Mesenchymal stem cell (in vitro differentiated cells and primary cell): ENCODE data around the gene SLC17A6.

Source experiments
- DNase-seq: peaks from one replicate; pipeline ENCODE4 v3.0.0-alpha.2; 2013
- H2AFZ ChIP-seq: one replicate; pipeline ENCODE4 v1.6.1; 2013; ENCODE audit warnings: low read depth, mild to moderate bottlenecking, control low read depth, inconsistent platforms, low read length, moderate library complexity
- H2AK5ac ChIP-seq: 2 replicates; pipeline ENCODE4 v1.6.1; 2013; ENCODE audit warnings: low read length, moderate library complexity, mild to moderate bottlenecking, inconsistent platforms; ENCODE audit not compliant: severe bottlenecking
- H2BK120ac ChIP-seq: one replicate; pipeline ENCODE4 v1.6.1; 2013; ENCODE audit warnings: low read depth, mild to moderate bottlenecking, inconsistent platforms, low read length, moderate library complexity
- H2BK12ac ChIP-seq, 2 experiments: one replicate each; pipeline ENCODE4 v1.6.1; 2013; ENCODE audit warnings: inconsistent platforms in 2 of 2, low read length in 2 of 2, mild to moderate bottlenecking in 2 of 2, moderate library complexity in 2 of 2, control low read depth in 1 of 2
- H2BK15ac ChIP-seq: one replicate; pipeline ENCODE4 v1.6.1; 2013; ENCODE audit warnings: mild to moderate bottlenecking, low read depth, inconsistent platforms; ENCODE audit not compliant: poor library complexity, severe bottlenecking
- H2BK5ac ChIP-seq: 2 replicates; pipeline ENCODE4 v1.6.1; 2013; ENCODE audit warnings: low read depth, mild to moderate bottlenecking, low read length, control low read depth, inconsistent platforms; ENCODE audit not compliant: poor library complexity, severe bottlenecking
- H3K14ac ChIP-seq, 2 experiments: one replicate each; pipeline ENCODE4 v1.6.1; 2013; ENCODE audit warnings: inconsistent platforms in 2 of 2, low read length in 2 of 2, control low read depth in 1 of 2, mild to moderate bottlenecking in 1 of 2, moderate library complexity in 1 of 2
- H3K18ac ChIP-seq, 2 experiments: one replicate each; pipeline ENCODE4 v1.6.1; 2013; ENCODE audit warnings: inconsistent platforms in 2 of 2, low read length in 2 of 2, control low read depth in 1 of 2, low read depth in 1 of 2, mild to moderate bottlenecking in 1 of 2
- H3K23ac ChIP-seq, 2 experiments: one replicate each; pipeline ENCODE4 v1.6.1; 2013; ENCODE audit warnings: inconsistent platforms in 2 of 2, low read length in 2 of 2, mild to moderate bottlenecking in 2 of 2, moderate library complexity in 2 of 2, control low read depth in 1 of 2
- H3K27ac ChIP-seq: 2 replicates; pipeline ENCODE4 v1.5.1; 2013; ENCODE audit warnings: mild to moderate bottlenecking, moderate library complexity, low read length, control low read depth, inconsistent platforms; ENCODE audit not compliant: poor library complexity, severe bottlenecking
- H3K27me3 ChIP-seq, 2 experiments: 2 replicates each; pipeline versions ENCODE4 v1.6.1 to v1.7.0; 2013; ENCODE audit warnings: low read length in 2 of 2, mild to moderate bottlenecking in 2 of 2, moderate library complexity in 2 of 2, control low read depth in 1 of 2, inconsistent platforms in 1 of 2; ENCODE audit not compliant: control insufficient read depth in 1 of 2, insufficient read depth in 1 of 2
- H3K36me3 ChIP-seq, 2 experiments: 2 replicates each; pipeline versions ENCODE4 v1.6.1 to v1.7.0; 2013; ENCODE audit warnings: low read length in 2 of 2, control low read depth in 1 of 2, inconsistent platforms in 1 of 2, low read depth in 1 of 2, mild to moderate bottlenecking in 1 of 2; ENCODE audit not compliant: insufficient read depth in 2 of 2, control insufficient read depth in 1 of 2
- H3K4ac ChIP-seq, 2 experiments: one replicate each; pipeline ENCODE4 v1.6.1; 2013; ENCODE audit warnings: inconsistent platforms in 2 of 2, low read length in 2 of 2, mild to moderate bottlenecking in 2 of 2, moderate library complexity in 2 of 2, control low read depth in 1 of 2, low read depth in 1 of 2
- H3K4me1 ChIP-seq: 2 replicates; pipeline ENCODE4 v1.6.1; 2013; ENCODE audit warnings: low read depth, low read length, control low read depth; ENCODE audit not compliant: control insufficient read depth, insufficient read depth
- H3K4me2 ChIP-seq: 2 replicates; pipeline ENCODE4 v1.6.1; 2013; ENCODE audit warnings: low read length, mild to moderate bottlenecking, inconsistent platforms; ENCODE audit not compliant: poor library complexity, severe bottlenecking
- H3K4me3 ChIP-seq, 2 experiments: 2 replicates each; pipeline versions ENCODE4 v1.5.1 to v1.7.0; 2013; ENCODE audit warnings: low read length in 2 of 2, mild to moderate bottlenecking in 2 of 2, control low read depth in 1 of 2, low read depth in 1 of 2; ENCODE audit not compliant: insufficient read depth in 1 of 2
- H3K79me1 ChIP-seq: replicated peaks from 2 replicates; pipeline ENCODE4 v1.6.1; 2013; ENCODE audit warnings: mild to moderate bottlenecking, control low read depth, low read length, inconsistent platforms; ENCODE audit not compliant: poor library complexity, severe bottlenecking
- H3K9ac ChIP-seq: 2 replicates; pipeline ENCODE4 v1.7.0; 2013; ENCODE audit warnings: mild to moderate bottlenecking, low read length, moderate library complexity
- H3K9me3 ChIP-seq: 2 replicates; pipeline ENCODE4 v1.7.0; 2013; ENCODE audit warnings: mild to moderate bottlenecking, low read length; ENCODE audit not compliant: control insufficient read depth
- H4K8ac ChIP-seq: one replicate; pipeline ENCODE4 v1.6.1; 2013; ENCODE audit warnings: inconsistent platforms, mild to moderate bottlenecking, low read length, moderate library complexity
- H4K91ac ChIP-seq: one replicate; pipeline ENCODE4 v1.6.1; 2013; ENCODE audit warnings: mild to moderate bottlenecking, low read length, inconsistent platforms
- WGBS: methylation state at CpG from one replicate; pipeline ENCODE4 v1.1.7; 2013; ENCODE audit warnings: mixed read lengths; 5-methylcytosine and 5-hydroxymethylcytosine counted together

The SLC17A6 gene

DNA sequence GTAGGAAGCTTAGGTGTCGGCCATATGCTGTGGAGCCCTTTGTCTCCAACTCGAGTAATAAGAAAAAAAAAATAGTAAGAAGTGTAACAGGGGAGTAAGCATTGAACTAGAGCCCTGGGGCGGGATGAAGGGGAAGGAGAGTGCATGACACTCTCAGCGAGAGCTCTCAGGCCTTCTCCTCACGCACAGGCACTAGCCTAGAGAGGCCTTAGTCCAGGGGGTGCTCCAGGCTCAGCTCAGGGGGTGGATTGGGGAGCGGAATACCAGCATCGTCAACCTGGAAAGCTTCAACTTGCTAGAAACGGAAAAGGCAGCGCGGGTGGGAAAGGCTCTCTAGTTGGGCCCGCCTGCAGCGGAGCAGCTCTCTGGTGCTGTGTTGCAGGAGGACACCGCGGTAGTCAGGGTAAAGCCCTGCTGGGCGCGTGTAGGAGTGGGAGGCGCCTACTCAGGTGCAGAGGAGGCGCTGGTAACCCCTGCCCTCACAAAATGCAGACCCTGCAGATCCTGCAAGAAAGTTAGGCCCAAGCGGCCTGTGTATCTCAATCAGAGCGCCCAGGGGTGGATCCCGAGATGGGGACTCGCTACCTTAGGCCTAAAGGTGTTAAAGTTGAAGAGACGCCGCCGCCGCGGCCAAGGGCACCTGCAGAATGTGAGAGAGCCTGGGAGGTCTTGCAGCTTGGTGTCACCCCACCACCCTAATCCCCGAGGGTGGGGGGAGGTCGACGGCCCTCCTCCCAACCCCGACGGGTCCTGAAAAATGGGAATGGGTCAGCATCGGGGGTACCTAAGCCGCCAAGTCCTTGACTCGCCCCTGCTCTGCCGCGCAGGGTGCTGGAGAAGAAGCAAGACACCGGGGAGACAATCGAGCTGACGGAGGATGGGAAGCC lies 2.8 kb downstream of the SLC17A6 start:
- H3K27me3 ChIP-seq: peaks cover 65 to 76% of the 10 kb centered on the region in 2 experiments
- no peak overlapping the region for H3K27ac ChIP-seq
- H3K4me2 ChIP-seq: no peak overlapping the region
- no peak overlapping the region for H2BK5ac ChIP-seq
- no peak overlapping the region for H2AFZ ChIP-seq
- H4K91ac ChIP-seq: no peak overlapping the region
- H3K79me1 ChIP-seq: no peaks in the 10 kb centered on the region
- H3K14ac ChIP-seq: no peak overlapping the region
- H3K18ac ChIP-seq: no peak overlapping the region
- no peak overlapping the region for H4K8ac ChIP-seq
- WGBS: 11% methylated on average over 40 of the region's 40 CpGs
- no peak overlapping the region for H3K4ac ChIP-seq
- no peak overlapping the region for H2BK120ac ChIP-seq
- H3K4me3 ChIP-seq: no peak overlapping the region
- no peak overlapping the region for H2BK15ac ChIP-seq
- no peaks in the 10 kb centered on the region for H3K36me3 ChIP-seq
- H3K9me3 ChIP-seq: no peaks in the 10 kb centered on the region
- H2AK5ac ChIP-seq: no peak overlapping the region
- no peak overlapping the region for H3K9ac ChIP-seq
- no peak overlapping the region for H3K23ac ChIP-seq
- no peaks in the 10 kb centered on the region for H3K4me1 ChIP-seq
- DNase-seq: no peak
- H2BK12ac ChIP-seq: no peak overlapping the region

DNA sequence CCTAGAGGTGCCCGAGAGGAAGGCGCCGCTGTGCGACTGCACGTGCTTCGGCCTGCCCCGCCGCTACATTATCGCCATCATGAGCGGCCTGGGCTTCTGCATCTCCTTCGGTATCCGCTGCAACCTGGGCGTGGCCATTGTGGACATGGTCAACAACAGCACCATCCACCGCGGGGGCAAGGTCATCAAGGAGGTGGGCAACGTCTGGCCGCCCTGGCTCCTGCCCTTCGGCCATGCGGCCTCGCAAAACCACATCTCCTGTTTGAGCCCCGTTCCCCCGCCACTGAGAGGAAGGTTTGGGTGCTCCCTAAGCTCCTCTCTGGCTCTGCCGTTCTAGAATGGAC lies 3.4 kb downstream of the SLC17A6 start:
- peaks cover 65 to 76% of the 10 kb centered on the region in 2 experiments for H3K27me3 ChIP-seq
- no peak for DNase-seq
- no peak overlapping the region for H2AK5ac ChIP-seq
- no peaks in the 10 kb centered on the region for H3K9me3 ChIP-seq
- H2BK120ac ChIP-seq: no peak overlapping the region
- no peak overlapping the region for H3K4me3 ChIP-seq
- no peaks in the 10 kb centered on the region for H3K79me1 ChIP-seq
- 25% methylated on average over 23 of the region's 23 CpGs for WGBS
- H3K9ac ChIP-seq: no peak overlapping the region
- no peak overlapping the region for H2BK12ac ChIP-seq
- no peak overlapping the region for H3K23ac ChIP-seq
- no peaks in the 10 kb centered on the region for H3K36me3 ChIP-seq
- no peak overlapping the region for H3K14ac ChIP-seq
- H2AFZ ChIP-seq: no peak overlapping the region
- no peak overlapping the region for H2BK5ac ChIP-seq
- H4K8ac ChIP-seq: no peak overlapping the region
- no peak overlapping the region for H3K4ac ChIP-seq
- no peak overlapping the region for H2BK15ac ChIP-seq
- no peak overlapping the region for H3K27ac ChIP-seq
- H4K91ac ChIP-seq: no peak overlapping the region
- H3K18ac ChIP-seq: no peak overlapping the region
- no peaks in the 10 kb centered on the region for H3K4me1 ChIP-seq
- no peak overlapping the region for H3K4me2 ChIP-seq

DNA sequence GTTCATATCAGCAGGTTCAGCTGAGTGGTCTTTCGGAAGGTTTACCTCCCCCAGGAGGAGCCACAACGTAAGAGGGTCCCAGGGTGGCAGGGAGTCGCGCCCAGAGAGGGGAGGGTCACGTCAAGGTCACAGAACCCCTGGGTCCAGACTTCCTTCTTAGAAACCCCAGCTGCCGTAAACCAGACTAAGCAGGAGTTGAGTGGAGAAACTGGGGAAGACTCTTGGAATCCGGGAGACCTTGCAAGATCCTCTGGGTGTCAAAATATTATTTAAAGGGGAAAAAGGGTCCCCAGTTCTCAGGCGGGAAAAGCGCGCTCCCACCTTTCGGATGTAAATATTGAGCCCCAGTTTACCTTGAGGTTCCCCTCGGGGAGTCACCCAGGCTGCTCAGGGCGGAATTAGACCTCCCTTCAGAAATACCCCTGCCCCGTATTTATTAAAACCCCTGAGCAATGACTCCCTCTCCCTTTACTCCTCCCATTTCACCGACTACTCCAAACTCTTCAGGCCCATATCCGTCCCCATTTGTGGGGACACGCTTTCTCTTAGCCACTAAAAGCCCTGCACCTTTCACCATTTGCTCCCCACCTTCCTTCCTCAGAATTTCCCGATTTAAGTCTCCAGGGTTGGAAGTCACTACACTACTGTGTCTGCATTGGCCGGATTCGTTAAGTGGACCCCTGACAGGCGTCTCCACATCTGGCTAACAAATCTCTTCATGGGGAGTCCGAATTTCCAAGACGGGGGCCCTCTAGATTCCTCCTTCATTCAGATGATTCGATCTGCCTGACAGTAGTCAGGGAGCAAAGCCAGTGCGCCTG lies 4.2 kb downstream of the SLC17A6 start:
- no peak for DNase-seq
- Histone ChIP-seq H3K14ac (no peak overlapping the region), H3K4me3 (no peak overlapping the region), H4K8ac (no peak overlapping the region), H3K4ac (no peak overlapping the region), H3K4me2 (no peak overlapping the region), H3K4me1 (no peaks in the 10 kb centered on the region), H3K36me3 (no peaks in the 10 kb centered on the region), H3K27me3 (peaks cover 63 to 74% of the 10 kb centered on the region in 2 experiments), H3K9ac (no peak overlapping the region), H4K91ac (no peak overlapping the region), H3K79me1 (no peaks in the 10 kb centered on the region), H2BK5ac (no peak overlapping the region), H2BK15ac (no peak overlapping the region), H2BK120ac (no peak overlapping the region), H2AFZ (no peak overlapping the region), H3K27ac (no peak overlapping the region), H3K9me3 (no peaks in the 10 kb centered on the region), H3K18ac (no peak overlapping the region), H2AK5ac (no peak overlapping the region), H2BK12ac (no peak overlapping the region), H3K23ac (no peak overlapping the region)
- 23% methylated on average over 22 of the region's 25 CpGs for WGBS

DNA sequence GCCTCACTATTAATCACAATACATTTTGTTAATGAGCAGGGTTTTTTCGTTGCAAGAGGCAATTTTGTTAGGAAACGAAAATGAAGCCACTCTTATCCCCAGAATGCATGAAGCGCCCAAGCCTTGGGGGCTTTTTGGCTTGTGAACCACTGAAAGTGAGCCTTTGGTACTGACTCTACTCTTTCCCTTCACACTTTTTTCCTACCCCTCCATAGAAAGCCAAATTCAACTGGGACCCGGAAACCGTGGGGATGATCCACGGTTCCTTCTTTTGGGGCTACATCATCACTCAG lies 4.8 kb downstream of the SLC17A6 start:
- Histone ChIP-seq H3K27ac (no peak overlapping the region), H4K91ac (no peak overlapping the region), H2BK5ac (no peak overlapping the region), H3K18ac (no peak overlapping the region), H2BK120ac (no peak overlapping the region), H3K4me1 (no peaks in the 10 kb centered on the region), H2AK5ac (no peak overlapping the region), H2BK15ac (no peak overlapping the region), H2AFZ (no peak overlapping the region), H3K9ac (no peak overlapping the region), H3K4me2 (no peak overlapping the region), H3K79me1 (no peaks in the 10 kb centered on the region), H3K14ac (no peak overlapping the region), H3K27me3 (peaks cover 57 to 68% of the 10 kb centered on the region in 2 experiments), H3K4me3 (no peak overlapping the region), H3K36me3 (no peaks in the 10 kb centered on the region), H3K9me3 (no peaks in the 10 kb centered on the region), H2BK12ac (no peak overlapping the region), H3K23ac (no peak overlapping the region), H4K8ac (no peak overlapping the region), H3K4ac (no peak overlapping the region)
- DNase-seq: no peak
- WGBS: 2% methylated on average over 6 of the region's 6 CpGs
